MM.1S (cell line): ENCODE data around the gene MDGA2.

Experiments used
- DNase-seq: peaks from one replicate; pipeline ENCODE4 v3.0.0-alpha.2; 2015
- H2AFZ ChIP-seq: fragments of 300-600 bp; sonication (generic); 2 replicates; pipeline ENCODE4 v1.6.0; 2016; ENCODE audit warnings: antibody characterized with exemption, low read length
- H3F3A ChIP-seq: fragments of 300-600 bp; sonication (generic); 2 replicates; pipeline ENCODE4 v1.6.1; 2016; ENCODE audit warnings: mild to moderate bottlenecking, antibody characterized with exemption, low read length, moderate library complexity, mixed read lengths; ENCODE audit not compliant: insufficient read depth
- H3K27ac ChIP-seq: fragments of 300-600 bp; sonication (generic); 2 replicates; pipeline ENCODE4 v1.5.1; 2016; ENCODE audit warnings: mild to moderate bottlenecking, low read length
- H3K27me3 ChIP-seq: fragments of 300-600 bp; sonication (generic); replicated peaks from 2 replicates; pipeline ENCODE4 v1.6.0; 2016; ENCODE audit warnings: low read length; ENCODE audit not compliant: insufficient read depth
- H3K36me3 ChIP-seq: fragments of 300-600 bp; sonication (generic); replicated peaks from 2 replicates; pipeline ENCODE4 v1.6.1; 2016; ENCODE audit warnings: mild to moderate bottlenecking, low read length, mixed read lengths; ENCODE audit not compliant: insufficient read depth
- H3K4me1 ChIP-seq: fragments of 300-600 bp; sonication (generic); 2 replicates; pipeline ENCODE4 v1.6.1; 2016; ENCODE audit warnings: low read length, mixed read lengths
- H3K4me2 ChIP-seq: fragments of 300-600 bp; sonication (generic); 2 replicates; pipeline ENCODE4 v1.6.0; 2016; ENCODE audit warnings: low read depth, low read length
- H3K4me3 ChIP-seq: fragments of 300-600 bp; sonication (generic); 2 replicates; pipeline ENCODE4 v1.5.1; 2016; ENCODE audit warnings: low read length, mixed read lengths
- H3K79me2 ChIP-seq: fragments of 300-600 bp; sonication (generic); 2 replicates; pipeline ENCODE4 v1.6.1; 2016; ENCODE audit warnings: mixed run types, low read length, mixed read lengths
- H3K9ac ChIP-seq: fragments of 300-600 bp; sonication (generic); 2 replicates; pipeline ENCODE4 v1.6.1; 2016; ENCODE audit warnings: low read length, mixed read lengths
- H3K9me2 ChIP-seq: fragments of 300-600 bp; sonication (generic); replicated peaks from 2 replicates; pipeline ENCODE4 v1.6.1; 2016; ENCODE audit warnings: mild to moderate bottlenecking, low read length, mixed read lengths; ENCODE audit not compliant: insufficient read depth
- H3K9me3 ChIP-seq: fragments of 300-600 bp; sonication (generic); replicated peaks from 2 replicates; pipeline ENCODE4 v1.6.1; 2016; ENCODE audit warnings: mild to moderate bottlenecking, low read length, mixed read lengths; ENCODE audit not compliant: insufficient read depth
- H4K20me1 ChIP-seq: fragments of 300-600 bp; sonication (generic); 2 replicates; pipeline ENCODE4 v1.6.1; 2016; ENCODE audit warnings: mild to moderate bottlenecking, low read length, moderate library complexity, mixed read lengths; ENCODE audit not compliant: insufficient read depth
- EZH2 ChIP-seq: fragments of 300-600 bp; sonication (generic); optimal IDR thresholded peaks from 2 replicates; pipeline ENCODE3; 2017; ENCODE audit warnings: low read depth, mild to moderate bottlenecking, antibody characterized with exemption, low read length, mixed read lengths
- EZH2phosphoT487 ChIP-seq: fragments of 300-600 bp; sonication (generic); IDR thresholded peaks from 2 replicates; pipeline ENCODE4 v1.6.1; 2018; ENCODE audit warnings: antibody characterized with exemption, low read length
- TF ChIP-seq, protein P1 (sequence below): fragments of 300-600 bp; sonication (generic); IDR thresholded peaks from 2 replicates; pipeline ENCODE4 v1.5.1; 2016; ENCODE audit warnings: antibody characterized with exemption, low read length, mixed read lengths

Gene MDGA2

DNA sequence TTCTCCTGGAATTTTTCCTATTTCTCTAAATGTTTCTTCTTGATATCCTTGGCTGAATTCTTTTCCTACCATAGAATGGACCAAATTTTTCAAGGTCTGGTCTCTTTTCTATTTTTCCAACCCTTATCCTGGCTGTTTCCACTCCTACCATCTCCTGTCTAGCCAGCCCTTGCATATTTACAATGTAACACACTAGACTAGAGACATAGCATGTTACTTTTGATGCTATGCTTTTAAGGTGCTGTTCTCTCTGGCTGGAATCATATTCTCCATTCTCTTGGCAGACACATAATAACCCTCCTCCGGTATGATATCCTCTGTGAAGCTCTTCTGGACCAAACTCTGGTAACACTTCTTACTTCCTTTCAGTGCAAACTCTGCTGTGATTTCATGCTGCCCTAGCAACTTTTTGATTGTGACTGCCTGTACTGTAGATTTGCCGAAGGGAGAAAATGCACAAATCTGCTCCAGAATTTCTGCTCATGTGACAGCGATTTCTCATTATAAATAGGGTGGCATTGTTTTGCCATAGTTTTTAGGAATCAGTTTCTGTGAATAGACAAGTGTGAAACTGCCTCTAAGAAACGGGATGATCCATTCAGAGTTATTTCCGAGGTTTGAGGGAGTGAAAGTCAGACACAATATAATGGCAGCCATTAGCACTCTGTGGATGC lies 284.4 kb downstream of the MDGA2 start:
- no peaks in the 10 kb centered on the region for H3F3A ChIP-seq
- no peak overlapping the region for H3K4me3 ChIP-seq
- H3K27ac ChIP-seq, result no peak overlapping the region
- DNase-seq, result no peak
- TF ChIP-seq EZH2 (no peak), EZH2phosphoT487 (no peak)
- TF ChIP-seq, protein P1, sequence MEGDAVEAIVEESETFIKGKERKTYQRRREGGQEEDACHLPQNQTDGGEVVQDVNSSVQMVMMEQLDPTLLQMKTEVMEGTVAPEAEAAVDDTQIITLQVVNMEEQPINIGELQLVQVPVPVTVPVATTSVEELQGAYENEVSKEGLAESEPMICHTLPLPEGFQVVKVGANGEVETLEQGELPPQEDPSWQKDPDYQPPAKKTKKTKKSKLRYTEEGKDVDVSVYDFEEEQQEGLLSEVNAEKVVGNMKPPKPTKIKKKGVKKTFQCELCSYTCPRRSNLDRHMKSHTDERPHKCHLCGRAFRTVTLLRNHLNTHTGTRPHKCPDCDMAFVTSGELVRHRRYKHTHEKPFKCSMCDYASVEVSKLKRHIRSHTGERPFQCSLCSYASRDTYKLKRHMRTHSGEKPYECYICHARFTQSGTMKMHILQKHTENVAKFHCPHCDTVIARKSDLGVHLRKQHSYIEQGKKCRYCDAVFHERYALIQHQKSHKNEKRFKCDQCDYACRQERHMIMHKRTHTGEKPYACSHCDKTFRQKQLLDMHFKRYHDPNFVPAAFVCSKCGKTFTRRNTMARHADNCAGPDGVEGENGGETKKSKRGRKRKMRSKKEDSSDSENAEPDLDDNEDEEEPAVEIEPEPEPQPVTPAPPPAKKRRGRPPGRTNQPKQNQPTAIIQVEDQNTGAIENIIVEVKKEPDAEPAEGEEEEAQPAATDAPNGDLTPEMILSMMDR, result no peak
- no peaks in the 10 kb centered on the region for H3K4me1 ChIP-seq
- H4K20me1 ChIP-seq, result no peaks in the 10 kb centered on the region
- H3K9me3 ChIP-seq, result no peaks in the 10 kb centered on the region
- no peaks in the 10 kb centered on the region for H3K36me3 ChIP-seq
- no peaks in the 10 kb centered on the region for H3K27me3 ChIP-seq
- no peaks in the 10 kb centered on the region for H3K9me2 ChIP-seq
- H3K9ac ChIP-seq, result no peak overlapping the region
- H3K79me2 ChIP-seq, result no peaks in the 10 kb centered on the region
- no peak overlapping the region for H2AFZ ChIP-seq
- H3K4me2 ChIP-seq, result no peak overlapping the region

DNA sequence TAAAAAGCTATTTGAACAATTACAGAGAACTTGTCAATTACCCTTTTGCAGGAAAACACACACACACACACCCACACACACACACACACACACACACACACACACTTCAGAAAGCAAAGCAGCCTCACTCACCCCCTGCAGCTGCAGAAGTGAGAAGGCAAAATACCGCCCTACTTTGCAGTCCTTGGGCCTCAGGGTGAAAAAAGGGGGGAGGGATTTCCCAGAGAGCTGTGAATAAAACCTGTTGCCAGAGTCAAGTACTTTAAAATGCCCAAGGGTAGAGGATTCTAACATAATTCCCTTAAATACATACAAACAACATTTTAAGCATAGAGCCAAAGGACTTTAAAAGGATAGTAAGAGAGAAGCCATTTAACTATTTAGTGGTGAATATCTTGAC lies 285.9 kb downstream of the MDGA2 start:
- no peak overlapping the region for H3K27ac ChIP-seq
- no peaks in the 10 kb centered on the region for H3K9me2 ChIP-seq

GRCh38 chr14:47366006-47366405 lies 309.4 kb downstream of the MDGA2 start:
- no peak for DNase-seq
- H3K4me3 ChIP-seq, result no peak overlapping the region
- no peak overlapping the region for H2AFZ ChIP-seq
- H4K20me1 ChIP-seq, result no peaks in the 10 kb centered on the region
- no peak overlapping the region for H3K27ac ChIP-seq
- no peak overlapping the region for H3K4me2 ChIP-seq
- no peaks in the 10 kb centered on the region for H3K9me3 ChIP-seq
- H3K79me2 ChIP-seq, result no peaks in the 10 kb centered on the region
- H3F3A ChIP-seq, result no peaks in the 10 kb centered on the region
- no peak overlapping the region for H3K9ac ChIP-seq
- H3K27me3 ChIP-seq, result no peaks in the 10 kb centered on the region
- no peaks in the 10 kb centered on the region for H3K9me2 ChIP-seq
- TF ChIP-seq EZH2 (no peak), EZH2phosphoT487 (no peak)
- TF ChIP-seq, protein P1, result no peak
- H3K4me1 ChIP-seq, result no peaks in the 10 kb centered on the region
- H3K36me3 ChIP-seq, result no peaks in the 10 kb centered on the region

More for the DNA sequence above, 285.9 kb downstream of the MDGA2 start:
- TF ChIP-seq, protein P1, result no peak
- Histone ChIP-seq H3K4me2 (no peak overlapping the region), H3K9ac (no peak overlapping the region), H3K4me1 (no peaks in the 10 kb centered on the region), H3K9me3 (no peaks in the 10 kb centered on the region), H4K20me1 (no peaks in the 10 kb centered on the region), H2AFZ (no peak overlapping the region), H3K27me3 (no peaks in the 10 kb centered on the region), H3F3A (no peaks in the 10 kb centered on the region), H3K36me3 (no peaks in the 10 kb centered on the region), H3K79me2 (no peaks in the 10 kb centered on the region), H3K4me3 (no peak overlapping the region)
- no peak for DNase-seq
